Testis (tissue), 2 donors: Measurements from ENCODE around the gene SIRPG.

ENCODE experiments used
- CTCF ChIP-seq, 3 experiments: fragments of 450-650 bp in 2 of 3; fragments of 200-600 bp in 1 of 3; sonication (generic) in 1 of 3; IDR thresholded peaks; one replicate each; pipeline ENCODE4 v1.5.1; 2016 to 2019; ENCODE audit warnings: antibody characterized with exemption in 3 of 3, mild to moderate bottlenecking in 2 of 3, moderate library complexity in 1 of 3
- POLR2A ChIP-seq: fragments of 450-650 bp; IDR thresholded peaks from one replicate; pipeline ENCODE4 v1.6.1; 2017; ENCODE audit warnings: antibody characterized with exemption, mild to moderate bottlenecking, moderate library complexity

- TF ChIP-seq CTCF (IDR thresholded peaks at IDR 0.05) (no peak), POLR2A (no peak)
Observed at GRCh38 chr20:1652104-1652503, 5.5 kb downstream of the SIRPG start.
